ENCODE measurements around the gene CCDC9. TPM values are rescaled to one million over a fixed set of nuclear protein-coding genes. Genes with fewer than 3 reads are reported as not detected.

CCDC9 gene
- total and polyA plus RNA-seq, 2 of the 8 experiments (the other 6 are each of a cell fraction or from before 2014, with no cell fraction given): 3.7 to 29.8 TPM

- TF ChIP-seq BCL11A (IDR thresholded peaks at IDR 0.05; ENCODE audit: low read depth in 2 of 2, low read length in 2 of 2) (no peak), JUND (IDR thresholded peaks at IDR 0.05; ENCODE audit: low read length) (no peak), SUZ12 (IDR thresholded peaks at IDR 0.05; ENCODE audit: low read length) (no peak), KDM4A (IDR thresholded peaks at IDR 0.05; ENCODE audit: low read depth, low read length, severe bottlenecking) (no peak), CTCF (IDR thresholded peaks at IDR 0.05; ENCODE audit: control extremely low read depth in 1 of 3, insufficient read depth in 1 of 3, low read depth in 1 of 3, low read length in 3 of 3) (no peak), CBX5 (IDR thresholded peaks at IDR 0.05; ENCODE audit: low read depth, low read length) (no peak)
Observed at GRCh38 chr19:47316513-47316912, 60.2 kb downstream of the CCDC9 start (continued).

Data from H1 (cell line).